NT2/D1 (cell line): ENCODE data around the gene KRT35.

Source experiments
- SUZ12 ChIP-seq: IDR thresholded peaks from 2 replicates; pipeline ENCODE4 v1.6.1; 2011; ENCODE audit not compliant: insufficient read length, insufficient read depth; ENCODE audit errors: extremely low read depth
- YY1 ChIP-seq: IDR thresholded peaks from 2 replicates; pipeline ENCODE4 v1.6.1; 2011; ENCODE audit not compliant: insufficient read length, insufficient read depth
- ZNF274 ChIP-seq: IDR thresholded peaks from 2 replicates; pipeline ENCODE4 v1.6.1; 2011; ENCODE audit warnings: mild to moderate bottlenecking, low read depth, low read length

- TF ChIP-seq SUZ12 (no peak), YY1 (no peak), ZNF274 (no peak)
Observed at GRCh38 chr17:41451154-41451728, 29.7 kb downstream of the KRT35 start.
